ENCODE measurements around the gene MOXD1. TPM values are rescaled to one million over a fixed set of nuclear protein-coding genes. Genes with fewer than 3 reads are reported as not detected.

Gene MOXD1
- total and polyA plus RNA-seq, 2 of the 8 experiments (the other 6 are each of a cell fraction or from before 2014, with no cell fraction given) = 1.6 to 3.5 TPM

DNA sequence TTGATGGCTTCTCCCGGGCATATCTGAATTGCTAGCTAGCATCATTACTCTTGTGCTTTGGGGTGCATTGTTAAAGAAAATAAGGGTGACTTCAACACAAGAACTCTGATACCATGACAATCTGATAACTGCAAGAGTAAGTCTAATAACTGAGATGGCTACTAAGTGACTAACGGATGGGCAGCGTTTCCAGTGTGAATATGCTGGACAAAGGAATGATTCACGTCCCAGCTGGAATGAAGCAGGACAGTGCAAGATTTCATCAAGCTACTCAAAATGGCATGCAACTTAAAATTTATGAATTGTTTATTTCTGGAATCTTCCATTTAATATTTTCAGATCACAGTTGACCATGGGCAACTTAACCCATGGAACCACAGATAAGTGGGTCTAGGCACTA, 31.7 kb downstream of the MOXD1 start:
- Histone ChIP-seq H3K27ac (ENCODE audit: low read depth, low read length) (no peak overlapping the region), H3K27me3 (replicated peaks in 1 of 4; ENCODE audit: control insufficient read depth in 3 of 4, extremely low read depth in 1 of 4, insufficient read depth in 3 of 4, low read length in 3 of 4) (no peaks in the 10 kb centered on the region), H3K4me3 (ENCODE audit: extremely low read depth in 1 of 4, insufficient read depth in 2 of 4, low read depth in 3 of 4, low read length in 4 of 4) (no peak overlapping the region), H2BK120ac (replicated peaks; ENCODE audit: low read depth, low read length) (no peak overlapping the region), H2BK12ac (ENCODE audit: low read depth, low read length) (no peak overlapping the region), H4K91ac (replicated peaks; ENCODE audit: insufficient read length, low read length) (no peak overlapping the region), H2BK20ac (ENCODE audit: low read length) (no peak overlapping the region), H3K4me2 (ENCODE audit: insufficient read depth in 1 of 2, low read depth in 2 of 2, low read length in 2 of 2) (no peak overlapping the region), H3K9me3 (ENCODE audit: insufficient read depth in 2 of 2, low read depth in 1 of 2, low read length in 1 of 2) (no peaks in the 10 kb centered on the region), H2BK15ac (ENCODE audit: low read length) (no peak overlapping the region), H3K79me1 (ENCODE audit: low read depth, low read length) (no peaks in the 10 kb centered on the region), H2AFZ (ENCODE audit: low read length) (no peak overlapping the region), H3K36me3 (ENCODE audit: control insufficient read depth in 2 of 4, insufficient read depth in 4 of 4, low read length in 3 of 4) (no peaks in the 10 kb centered on the region), H3K4me1 (replicated peaks in 1 of 4; ENCODE audit: control insufficient read depth in 3 of 4, insufficient read depth in 4 of 4, low read length in 3 of 4) (no peaks in the 10 kb centered on the region), H3K79me2 (ENCODE audit: control insufficient read depth in 1 of 2, insufficient read depth in 2 of 2, low read length in 2 of 2) (no peaks in the 10 kb centered on the region), H2AK5ac (ENCODE audit: low read depth, low read length) (no peak overlapping the region), H3K14ac (ENCODE audit: insufficient read length) (no peak overlapping the region), H3K4ac (replicated peaks; ENCODE audit: insufficient read length, low read depth, low read length) (no peak overlapping the region), H3K18ac (ENCODE audit: extremely low read depth, low read length) (no peak overlapping the region), H3K9ac (replicated peaks in 1 of 4; ENCODE audit: extremely low read depth in 1 of 4, low read depth in 3 of 4, low read length in 3 of 4) (no peak overlapping the region), H3K23ac (ENCODE audit: insufficient read length) (no peak overlapping the region), H4K5ac (ENCODE audit: insufficient read length, low read depth, low read length) (no peak overlapping the region), H4K8ac (ENCODE audit: extremely low read depth, insufficient read depth, low read length) (no peak overlapping the region), H3K23me2 (ENCODE audit: low read depth, low read length) (no peaks in the 10 kb centered on the region), H3K56ac (replicated peaks; ENCODE audit: insufficient read length, low read depth, low read length) (no peak overlapping the region), H4K20me1 (replicated peaks in 1 of 2; ENCODE audit: control insufficient read depth in 1 of 2, insufficient read depth in 2 of 2, low read length in 2 of 2) (no peaks in the 10 kb centered on the region), H2BK5ac (ENCODE audit: low read depth, low read length) (no peak overlapping the region)
- POLR2A ChIA-PET (ENCODE audit: partially characterized antibody) = no interaction called here
- 88% methylated on average over 4 of the region's 4 CpGs; no CpG with 5 or more reads in 1 of the 2 experiments for WGBS, 2 experiments (ENCODE audit: extremely low coverage in 1 of 2, insufficient coverage in 1 of 2, insufficient read length in 1 of 2, insufficient replicate concordance in 2 of 2, low coverage in 1 of 2, low lambda C conversion rate in 2 of 2, missing lambda C conversion rate in 1 of 2)
- TF ChIP-seq SIRT6 (IDR thresholded peaks at IDR 0.05; ENCODE audit: low read length) (no peak), EGR1 (IDR thresholded peaks at IDR 0.05; ENCODE audit: borderline replicate concordance, low read depth, low read length) (no peak), HDAC6 (IDR thresholded peaks at IDR 0.05; ENCODE audit: low read depth, low read length) (no peak), NRF1 (IDR thresholded peaks at IDR 0.05; ENCODE audit: low read depth, low read length) (no peak), TAF1 (IDR thresholded peaks at IDR 0.05; ENCODE audit: low read depth, low read length) (no peak), NANOG (IDR thresholded peaks at IDR 0.05; ENCODE audit: insufficient read depth, low read depth, low read length, poor library complexity, severe bottlenecking) (no peak), CTBP2 (IDR thresholded peaks at IDR 0.05; ENCODE audit: borderline replicate concordance, insufficient read depth, insufficient read length, low read length) (no peak), SP2 (IDR thresholded peaks at IDR 0.05; ENCODE audit: low read length) (no peak), POLR2A (IDR thresholded peaks at IDR 0.05; ENCODE audit: control extremely low read depth in 1 of 2, low read depth in 2 of 2, low read length in 2 of 2) (no peak), BCL11A (IDR thresholded peaks at IDR 0.05; ENCODE audit: low read depth in 2 of 2, low read length in 2 of 2) (no peak), RBBP5 (IDR thresholded peaks at IDR 0.05; ENCODE audit: borderline replicate concordance, low read depth, low read length) (no peak), KDM5A (IDR thresholded peaks at IDR 0.05; ENCODE audit: low read length) (no peak)
- TF ChIP-seq, protein P1, sequence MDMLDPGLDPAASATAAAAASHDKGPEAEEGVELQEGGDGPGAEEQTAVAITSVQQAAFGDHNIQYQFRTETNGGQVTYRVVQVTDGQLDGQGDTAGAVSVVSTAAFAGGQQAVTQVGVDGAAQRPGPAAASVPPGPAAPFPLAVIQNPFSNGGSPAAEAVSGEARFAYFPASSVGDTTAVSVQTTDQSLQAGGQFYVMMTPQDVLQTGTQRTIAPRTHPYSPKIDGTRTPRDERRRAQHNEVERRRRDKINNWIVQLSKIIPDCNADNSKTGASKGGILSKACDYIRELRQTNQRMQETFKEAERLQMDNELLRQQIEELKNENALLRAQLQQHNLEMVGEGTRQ (IDR thresholded peaks at IDR 0.05; ENCODE audit: low read length) = no peak
- CTCF ChIA-PET (ENCODE audit: partially characterized antibody) = interaction anchor here (0.7 to 1.4 kb wide), 3 partner anchors 23 to 69 kb away, joined by 3 read pairs; no protein-coding TSS in a partner anchor
- no peak for DNase-seq (ENCODE audit: low read depth in 1 of 2, low spot score in 2 of 2)
- FAIRE-seq = no peak
